Putamen (tissue), 1 donor: ENCODE data around the gene PRDX3.
"Not testable (repeated sequence)": the region's sequence is repeated elsewhere in the genome, so short reads cannot be mapped to it uniquely, and the experiment has no call there.

Source experiments
- DNase-seq: peaks from one replicate; pipeline ENCODE4 v3.0.0-alpha.2; 2016; ENCODE audit warnings: low spot score

The PRDX3 gene

DNA sequence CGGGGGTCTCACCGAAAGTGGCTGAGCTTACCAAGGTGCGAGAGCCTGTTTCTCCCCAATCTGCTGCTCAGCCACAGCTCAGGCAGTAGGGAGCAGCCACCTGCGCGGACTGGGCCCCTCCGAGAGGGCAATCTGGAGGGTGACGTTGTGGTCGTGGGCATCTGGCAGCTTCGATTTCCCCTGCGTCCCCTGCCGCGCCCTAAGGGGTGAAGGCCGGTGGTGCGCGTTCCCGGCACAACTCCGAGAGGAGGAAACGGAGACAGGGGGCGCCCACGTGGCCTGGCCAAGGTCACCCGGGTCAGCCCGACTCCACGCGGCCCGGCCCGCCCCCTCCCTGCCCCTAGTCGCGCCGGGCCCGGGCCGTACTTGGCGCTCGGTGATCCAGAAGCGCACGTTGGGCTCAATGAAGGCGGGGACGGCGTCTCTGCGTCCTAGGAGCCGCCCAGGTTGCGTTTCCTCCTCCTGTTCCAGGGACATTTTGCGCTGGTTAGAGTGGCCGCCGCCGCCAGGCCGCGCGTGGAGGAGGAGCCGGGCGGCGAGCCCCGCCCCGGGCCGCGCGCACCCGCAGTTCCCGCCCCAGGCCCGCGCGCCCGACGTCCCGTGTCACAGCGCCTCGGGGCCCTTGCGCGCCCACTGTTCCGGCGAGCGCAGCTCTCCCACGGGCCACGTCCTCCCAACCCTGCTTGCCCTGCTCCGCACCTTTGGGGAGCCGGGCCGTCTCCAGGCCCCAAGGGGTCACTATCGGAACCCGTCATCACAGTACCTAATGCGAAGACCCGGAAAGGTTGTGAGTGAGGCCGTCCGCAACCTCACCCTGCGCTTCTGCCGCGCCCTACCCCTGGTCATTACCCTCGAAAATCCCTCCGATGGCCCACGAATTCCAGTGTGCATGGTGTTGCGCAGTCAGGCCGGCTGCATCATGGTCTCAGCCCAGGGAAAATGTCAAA, 13.2 kb downstream of the PRDX3 start, which contains the start of gene SFXN4:
Gene SFXN4 (minus strand): TSS at position 544 of the 947 bp plus-strand sequence. CDS start 67 bp downstream, at position 477.
- DNase-seq = peak; percentile 84

- no peak for DNase-seq
Measured at GRCh38 chr10:119162452-119163092, 16.0 kb downstream of the PRDX3 start.

- no peak for DNase-seq
Measured at GRCh38 chr10:119161680-119162451, 16.7 kb downstream of the PRDX3 start.

DNA sequence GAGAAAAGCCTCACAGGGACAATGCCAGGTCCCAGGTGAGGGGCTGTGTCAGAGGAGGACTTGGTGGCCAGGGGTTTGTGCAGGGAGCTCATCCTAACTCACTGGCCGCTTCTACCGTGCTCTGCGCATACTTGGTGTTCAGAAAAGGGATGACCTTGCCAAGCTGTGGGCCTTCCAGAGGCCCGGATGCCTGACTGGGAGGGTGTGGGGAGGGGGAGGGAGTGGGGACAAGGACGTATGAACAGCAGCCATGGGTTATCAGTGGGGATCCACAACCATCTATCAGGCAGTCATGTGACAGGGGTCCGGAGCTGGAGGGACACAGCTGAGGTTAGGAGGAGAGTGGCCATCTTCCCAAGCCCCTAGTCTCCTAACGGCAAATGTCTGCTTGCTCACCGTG, 19.3 kb downstream of the PRDX3 start:
- DNase-seq = no peak

GRCh38 chr10:119153661-119154060, 25.0 kb downstream of the PRDX3 start:
- DNase-seq = no peak

DNA sequence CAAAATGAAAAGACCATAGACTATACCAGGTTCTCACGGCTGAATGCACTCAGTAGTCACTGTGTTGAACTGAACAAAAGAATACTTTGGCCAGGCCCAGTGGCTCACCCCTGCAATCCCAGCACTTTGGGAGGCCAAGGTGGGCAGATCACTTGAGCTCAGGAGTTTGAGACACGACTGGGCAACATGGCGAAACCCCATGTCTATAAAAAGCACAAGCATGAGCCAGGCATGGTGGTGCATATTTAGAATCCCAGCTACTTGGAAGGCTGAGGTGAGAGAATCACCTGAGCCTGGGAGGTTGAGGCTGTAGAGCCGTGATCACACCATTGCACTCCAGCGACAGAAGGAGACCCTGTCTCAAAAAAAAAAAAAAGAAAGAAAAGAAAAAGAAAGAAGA, 25.6 kb downstream of the PRDX3 start:
- no peak for DNase-seq

DNA sequence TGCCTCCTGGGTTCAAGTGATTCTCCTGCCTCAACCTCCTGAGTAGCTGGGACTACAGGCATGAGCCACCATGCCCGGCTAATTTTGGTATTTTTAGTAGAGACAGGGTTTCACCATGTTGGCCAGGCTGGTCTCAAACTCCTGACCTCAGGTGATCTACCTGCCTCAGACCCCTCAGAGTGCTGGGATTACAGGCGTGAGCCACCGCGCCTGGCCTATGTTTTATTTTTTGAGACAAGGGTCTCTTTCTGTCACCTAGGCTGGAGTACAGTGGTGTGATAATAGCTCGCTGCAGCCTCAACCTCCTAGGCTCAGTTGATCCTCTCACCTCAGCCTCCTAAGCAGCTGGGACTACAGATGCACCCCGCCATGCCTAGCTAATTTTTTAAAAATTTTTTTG, 27.0 kb downstream of the PRDX3 start:
- DNase-seq = not testable (repeated sequence)

- no peak for DNase-seq
Measured at GRCh38 chr10:119149729-119150128, 28.9 kb downstream of the PRDX3 start.

DNA sequence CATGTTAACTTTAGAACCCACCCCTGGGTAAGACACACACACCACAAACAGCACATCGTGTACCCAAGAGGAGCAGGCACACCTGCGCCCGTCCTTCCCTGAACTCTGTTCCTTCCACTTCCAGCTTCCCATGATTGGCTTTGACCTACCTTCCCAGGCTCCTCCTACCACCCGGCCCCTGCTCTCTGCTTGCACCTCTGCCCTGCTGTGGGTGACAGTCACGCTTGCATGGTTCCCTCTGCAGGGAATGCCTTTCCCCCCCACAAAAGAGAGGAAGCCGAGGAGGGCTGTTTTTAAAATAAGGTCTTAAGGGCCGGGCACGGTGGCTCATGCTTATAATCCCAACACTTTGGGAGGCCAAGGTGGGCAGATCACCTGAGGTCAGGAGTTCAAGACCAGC, 29.5 kb downstream of the PRDX3 start:
- DNase-seq = no peak

DNA sequence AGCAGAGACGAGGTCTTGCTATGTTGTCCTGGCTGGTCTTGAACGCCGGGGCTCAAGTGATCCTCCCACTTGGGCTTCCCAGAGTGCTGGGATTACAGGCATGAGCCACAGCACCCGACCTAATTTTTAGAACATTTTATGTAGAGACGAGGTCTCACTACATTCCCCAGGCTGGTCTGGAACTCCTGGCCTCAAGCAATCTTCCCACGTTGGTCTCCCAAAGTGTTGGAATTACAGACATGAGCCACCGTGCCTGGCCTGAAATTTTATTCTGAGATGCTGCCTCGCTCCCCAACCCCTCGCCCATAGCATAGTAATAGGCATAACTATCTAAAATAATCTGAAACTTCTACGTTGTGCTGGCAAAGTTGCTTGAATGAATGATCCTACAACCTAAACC, 35.0 kb downstream of the PRDX3 start:
- no peak for DNase-seq

GRCh38 chr10:119140603-119141245, 37.9 kb downstream of the PRDX3 start:
- no peak for DNase-seq

DNA sequence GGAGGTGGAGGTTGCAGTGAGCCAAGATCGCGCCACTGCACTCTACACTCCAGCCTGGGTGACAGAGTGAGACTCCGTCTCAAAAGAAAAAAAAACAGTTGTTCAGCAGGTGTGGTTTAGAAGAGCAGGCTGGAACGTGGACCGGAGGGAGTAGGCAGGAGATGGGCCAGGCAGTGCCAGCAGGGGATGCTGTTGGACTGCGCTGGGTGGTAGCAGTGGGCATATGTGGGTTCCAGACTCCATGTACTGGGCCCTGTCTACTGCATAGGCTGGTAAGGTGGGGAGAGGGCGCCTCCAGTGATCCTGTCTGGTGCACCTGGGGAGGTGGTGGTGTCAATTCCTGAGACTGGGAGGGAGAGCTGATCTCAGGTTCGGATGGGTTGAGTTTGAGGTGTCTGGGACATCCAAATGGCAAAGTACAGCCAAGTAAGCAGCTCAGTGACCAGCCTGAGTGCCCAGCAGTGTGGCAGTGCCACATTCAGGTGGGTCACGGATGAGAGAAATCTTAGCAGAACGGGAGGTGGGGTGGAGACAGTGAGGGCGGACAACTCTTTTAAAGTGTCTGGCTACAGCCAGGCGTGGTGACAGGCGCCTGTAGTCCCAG, 39.0 kb downstream of the PRDX3 start:
- DNase-seq = no peak

- no peak for DNase-seq
Measured at GRCh38 chr10:119138346-119139306, 40.0 kb downstream of the PRDX3 start.

- DNase-seq = not testable (repeated sequence)
Measured at GRCh38 chr10:119137878-119138277, 40.7 kb downstream of the PRDX3 start.

GRCh38 chr10:119136084-119136483, 42.5 kb downstream of the PRDX3 start:
- no peak for DNase-seq

DNA sequence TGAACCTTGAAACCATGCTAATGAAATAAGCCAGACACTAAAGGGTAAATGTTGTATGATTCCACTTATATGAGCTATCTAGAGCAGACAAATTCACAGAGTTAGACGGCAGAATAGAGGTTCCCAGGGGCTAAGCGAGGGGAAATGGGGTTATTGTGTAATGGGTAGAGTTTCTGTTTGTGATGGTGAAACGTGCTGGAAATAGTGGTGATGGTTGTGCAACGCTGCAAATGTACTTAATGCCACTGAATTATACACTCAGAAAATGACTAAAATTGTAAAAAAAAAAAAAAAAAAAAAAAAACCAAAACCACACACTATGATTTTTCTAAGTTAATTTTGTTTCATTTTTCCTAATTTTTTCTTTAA, 43.1 kb downstream of the PRDX3 start:
- DNase-seq = no peak

DNA sequence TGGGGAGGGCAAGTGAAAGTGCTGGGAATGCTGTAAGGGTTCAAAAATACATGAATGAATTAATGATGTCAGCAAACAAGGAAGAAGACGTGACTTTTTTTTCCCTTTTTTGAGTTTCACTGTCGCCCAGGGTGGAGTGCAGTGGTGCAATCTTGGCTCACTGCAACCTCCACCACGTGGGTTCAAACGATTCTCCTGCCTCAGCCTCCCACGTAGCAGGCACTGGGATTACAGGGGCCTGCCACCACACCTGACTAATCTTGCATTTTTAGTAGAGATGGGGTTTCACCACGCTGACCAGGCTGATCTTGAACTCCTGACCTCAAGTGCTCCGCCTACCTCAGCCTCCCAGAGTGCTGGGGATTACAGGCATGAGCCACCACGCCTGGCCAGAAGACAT, 44.7 kb downstream of the PRDX3 start:
- no peak for DNase-seq

DNA sequence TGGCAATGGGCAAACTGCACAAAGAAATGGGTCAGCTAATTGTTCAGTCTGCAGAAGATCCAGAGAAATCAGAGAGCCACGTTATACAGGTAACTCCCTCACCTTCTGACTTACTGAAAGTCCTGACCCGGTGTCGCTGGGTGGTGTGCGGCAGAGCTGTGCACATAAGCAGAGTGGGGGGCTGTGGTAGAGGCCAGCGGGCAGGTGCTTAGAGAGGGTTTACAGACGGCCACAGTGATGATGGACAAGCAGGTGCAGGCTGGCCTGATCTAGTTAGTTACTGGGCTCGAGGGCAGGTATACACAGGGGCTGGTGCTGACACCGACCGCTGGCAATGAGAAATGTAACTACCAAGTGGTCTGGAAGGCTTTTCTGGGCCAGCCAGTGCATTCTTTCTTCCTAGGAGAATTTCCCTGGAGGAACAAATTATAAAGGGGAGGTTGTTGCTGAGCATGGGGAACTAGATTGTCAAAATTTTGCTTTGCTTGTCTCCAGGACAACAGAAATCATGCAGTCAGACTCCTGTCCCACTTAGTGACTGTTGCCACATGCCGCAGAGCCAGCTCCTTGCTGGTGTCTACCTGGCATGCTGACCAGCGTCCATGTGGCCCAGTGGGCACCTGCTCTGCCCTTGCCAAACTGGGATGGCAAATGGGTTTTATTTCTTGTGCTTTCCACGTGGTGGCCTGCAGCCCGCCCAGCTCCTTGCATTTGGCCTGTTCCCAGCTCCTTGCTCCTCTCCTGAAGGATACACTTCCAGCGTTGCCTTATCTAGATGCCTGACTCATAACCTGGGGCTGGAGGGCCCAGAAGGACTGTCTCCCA, 45.9 kb downstream of the PRDX3 start:
- no peak for DNase-seq

- DNase-seq = peak; percentile 45
Measured at GRCh38 chr10:119131512-119132240, 46.9 kb downstream of the PRDX3 start.
